ENCODE data around the gene TMEM101. TPM values are rescaled to one million over a fixed set of nuclear protein-coding genes. Genes with fewer than 3 reads are reported as not detected.

The TMEM101 gene
- total and polyA plus RNA-seq, 9 donors, result 19.9 to 35.3 (median 23.5) TPM

GRCh38 chr17:44045486-44045885 is 30.7 kb upstream of the TMEM101 start:
- TF ChIP-seq, protein P1, sequence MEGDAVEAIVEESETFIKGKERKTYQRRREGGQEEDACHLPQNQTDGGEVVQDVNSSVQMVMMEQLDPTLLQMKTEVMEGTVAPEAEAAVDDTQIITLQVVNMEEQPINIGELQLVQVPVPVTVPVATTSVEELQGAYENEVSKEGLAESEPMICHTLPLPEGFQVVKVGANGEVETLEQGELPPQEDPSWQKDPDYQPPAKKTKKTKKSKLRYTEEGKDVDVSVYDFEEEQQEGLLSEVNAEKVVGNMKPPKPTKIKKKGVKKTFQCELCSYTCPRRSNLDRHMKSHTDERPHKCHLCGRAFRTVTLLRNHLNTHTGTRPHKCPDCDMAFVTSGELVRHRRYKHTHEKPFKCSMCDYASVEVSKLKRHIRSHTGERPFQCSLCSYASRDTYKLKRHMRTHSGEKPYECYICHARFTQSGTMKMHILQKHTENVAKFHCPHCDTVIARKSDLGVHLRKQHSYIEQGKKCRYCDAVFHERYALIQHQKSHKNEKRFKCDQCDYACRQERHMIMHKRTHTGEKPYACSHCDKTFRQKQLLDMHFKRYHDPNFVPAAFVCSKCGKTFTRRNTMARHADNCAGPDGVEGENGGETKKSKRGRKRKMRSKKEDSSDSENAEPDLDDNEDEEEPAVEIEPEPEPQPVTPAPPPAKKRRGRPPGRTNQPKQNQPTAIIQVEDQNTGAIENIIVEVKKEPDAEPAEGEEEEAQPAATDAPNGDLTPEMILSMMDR (IDR thresholded peaks at IDR 0.05), result no peak
- no peak for TF ChIP-seq EP300 (IDR thresholded peaks at IDR 0.05)
- TF ChIP-seq POLR2A (IDR thresholded peaks at IDR 0.05), result no peak
- no peaks in the 10 kb centered on the region for H3K36me3 ChIP-seq
- no peaks in the 10 kb centered on the region for H3K4me1 ChIP-seq (ENCODE audit: insufficient read depth)
- H3K27me3 ChIP-seq, result no peaks in the 10 kb centered on the region
- no peak overlapping the region for H3K27ac ChIP-seq
- intact Hi-C loops (cut with DNase I), result loop anchor here in 2 of 4 donors (10.0 kb wide), 1 partner anchor 101 kb away; the partner anchor contains the start of gene PPY (in 2 of the 2)
- H3K9me3 ChIP-seq, result no peaks in the 10 kb centered on the region
- no peak overlapping the region for H3K4me3 ChIP-seq
- 86 to 92% (median 90%) methylated on average over 4 of the region's 4 CpGs for WGBS, 3 donors
- no peak for DNase-seq

DNA sequence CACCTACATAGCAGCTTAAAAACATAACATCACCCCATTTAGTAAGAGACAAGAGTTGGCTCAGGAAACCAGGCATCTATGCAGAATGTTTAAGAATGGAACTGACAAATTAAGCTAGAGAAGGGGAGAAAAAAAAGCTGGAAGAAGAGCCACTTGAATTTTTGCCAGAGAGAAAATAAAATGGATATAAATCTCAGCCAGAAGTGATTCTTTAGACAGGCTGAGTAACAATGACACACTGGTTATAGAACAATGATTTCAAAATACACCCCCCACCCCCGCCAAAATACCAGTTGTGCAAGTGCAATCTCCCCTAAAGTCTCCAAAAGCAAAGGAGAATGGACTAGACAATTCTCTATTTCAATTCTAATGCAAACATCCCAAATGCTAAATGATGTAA is 29.3 kb upstream of the TMEM101 start:
- no peak for DNase-seq
- no peak for TF ChIP-seq POLR2A (IDR thresholded peaks at IDR 0.05)
- no peak for TF ChIP-seq EP300 (IDR thresholded peaks at IDR 0.05)
- TF ChIP-seq, protein P1 (IDR thresholded peaks at IDR 0.05), result no peak
- Histone ChIP-seq H3K36me3 (no peaks in the 10 kb centered on the region), H3K9me3 (no peaks in the 10 kb centered on the region), H3K27me3 (no peaks in the 10 kb centered on the region), H3K4me1 (ENCODE audit: insufficient read depth) (no peaks in the 10 kb centered on the region), H3K27ac (no peak overlapping the region), H3K4me3 (no peak overlapping the region)
- 50 to 68% (median 67%) methylated on average over 1 of the region's 1 CpG for WGBS, 3 donors
- intact Hi-C loops (cut with DNase I), result loop anchor here in 3 of 4 donors (5.0 to 10.0 kb wide), 2 partner anchors 37 to 99 kb away; partner anchors contain the start of gene PPY (in 2 of the 3)

GRCh38 chr17:44043272-44043696 is 28.5 kb upstream of the TMEM101 start:
- WGBS, 3 donors, result 63 to 70% (median 68%) methylated on average over 4 of the region's 4 CpGs
- intact Hi-C loops (cut with DNase I), result loop anchor here in 3 of 4 donors (5.0 to 10.0 kb wide), 2 partner anchors 36 to 98 kb away; partner anchors contain the start of gene PPY (in 2 of the 3)
- H3K4me3 ChIP-seq, result no peak overlapping the region
- H3K4me1 ChIP-seq (ENCODE audit: insufficient read depth), result no peaks in the 10 kb centered on the region
- H3K27ac ChIP-seq, result no peak overlapping the region
- TF ChIP-seq, protein P1 (IDR thresholded peaks at IDR 0.05), result no peak
- TF ChIP-seq POLR2A (IDR thresholded peaks at IDR 0.05), result no peak
- TF ChIP-seq EP300 (IDR thresholded peaks at IDR 0.05), result no peak
- H3K36me3 ChIP-seq, result no peaks in the 10 kb centered on the region
- no peak for DNase-seq
- H3K9me3 ChIP-seq, result no peaks in the 10 kb centered on the region
- no peaks in the 10 kb centered on the region for H3K27me3 ChIP-seq

DNA sequence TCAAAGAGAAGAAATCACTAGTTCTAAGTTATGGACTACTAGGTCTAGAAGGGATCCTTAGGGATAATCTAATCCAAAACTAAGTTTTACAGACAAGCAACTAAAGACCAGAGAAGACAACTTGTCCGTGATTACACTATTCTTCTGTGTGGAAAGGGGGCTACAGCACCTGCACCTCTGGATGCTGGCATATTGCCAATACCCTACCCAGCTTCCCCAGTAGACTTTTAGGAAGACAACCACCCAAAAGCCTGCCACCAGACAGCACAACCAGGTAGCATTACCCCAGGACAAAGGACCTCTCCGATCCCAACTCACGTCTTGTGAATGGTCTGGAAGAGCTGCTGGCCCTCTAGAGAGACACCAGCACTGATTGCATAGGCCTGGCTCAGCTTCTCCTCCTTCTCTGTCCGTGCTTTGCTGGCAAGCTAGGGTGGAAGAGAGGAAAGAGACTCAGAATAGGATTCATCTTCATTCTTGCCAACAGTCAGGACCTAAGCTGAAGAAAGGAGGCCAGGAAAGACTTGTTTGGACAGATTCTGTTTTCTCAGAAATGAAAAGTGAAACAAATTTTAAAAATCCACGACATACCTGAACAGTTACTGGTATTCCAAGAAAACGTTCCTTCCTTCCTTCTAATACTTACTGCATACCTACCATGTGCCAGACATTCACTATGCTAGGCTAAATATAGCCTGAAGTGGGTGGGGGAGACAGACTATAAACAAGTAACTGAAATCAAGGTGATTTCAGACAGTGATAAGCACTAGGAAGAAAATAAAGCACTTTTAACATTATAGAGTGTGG is 25.3 kb upstream of the TMEM101 start:
- H3K4me1 ChIP-seq (ENCODE audit: insufficient read depth), result no peaks in the 10 kb centered on the region
- intact Hi-C loops (cut with DNase I), result loop anchor here in 3 of 4 donors (5.0 to 10.0 kb wide), 2 partner anchors 33 to 95 kb away; partner anchors contain the start of gene PPY (in 2 of the 3)
- DNase-seq, result no peak
- WGBS, 3 donors, result 68 to 78% (median 72%) methylated on average over 6 of the region's 6 CpGs
- no peaks in the 10 kb centered on the region for H3K27me3 ChIP-seq
- no peak overlapping the region for H3K27ac ChIP-seq
- H3K36me3 ChIP-seq, result no peaks in the 10 kb centered on the region
- no peak for TF ChIP-seq POLR2A (IDR thresholded peaks at IDR 0.05)
- no peak for TF ChIP-seq EP300 (IDR thresholded peaks at IDR 0.05)
- TF ChIP-seq, protein P1 (IDR thresholded peaks at IDR 0.05), result no peak
- no peaks in the 10 kb centered on the region for H3K9me3 ChIP-seq
- no peak overlapping the region for H3K4me3 ChIP-seq
